Neural cell (in vitro differentiated cells): ENCODE measurements around the gene RLF. TPM values are rescaled to one million over a fixed set of nuclear protein-coding genes. Genes with fewer than 3 reads are reported as not detected.

Experiments used
- H2AFZ ChIP-seq: fragments of 200-600, 300-800 bp; sonication (generic), shearing (Covaris generic); 2 replicates; pipeline ENCODE4 v1.6.0; 2014; ENCODE audit warnings: low read depth, mild to moderate bottlenecking, antibody characterized with exemption, low read length, moderate library complexity
- H3F3A ChIP-seq: fragments of 200-600 bp; shearing (Covaris generic); 2 replicates; pipeline ENCODE4 v1.6.1; 2016; ENCODE audit warnings: mild to moderate bottlenecking, moderate library complexity, mixed read lengths, antibody characterized with exemption, low read length; ENCODE audit not compliant: insufficient read depth, poor library complexity, severe bottlenecking
- H3K27ac ChIP-seq: fragments of 200-600, 300-800 bp; sonication (generic), shearing (Covaris generic); 2 replicates; pipeline ENCODE4 v1.5.1; 2014; ENCODE audit warnings: mild to moderate bottlenecking, low read length, moderate library complexity
- H3K27me3 ChIP-seq: fragments of 300-800, 200-600 bp; sonication (generic), shearing (Covaris generic); 2 replicates; pipeline ENCODE4 v1.6.0; 2014; ENCODE audit warnings: mild to moderate bottlenecking, low read depth, low read length, moderate library complexity; ENCODE audit not compliant: insufficient read depth
- H3K36me3 ChIP-seq: fragments of 300-800, 200-600 bp; sonication (generic), shearing (Covaris generic); 2 replicates; pipeline ENCODE4 v1.5.1; 2014; ENCODE audit warnings: mild to moderate bottlenecking, antibody characterized with exemption, low read length, moderate library complexity; ENCODE audit not compliant: insufficient read depth
- H3K4me2 ChIP-seq: fragments of 300-800, 200-600 bp; sonication (generic), shearing (Covaris generic); 2 replicates; pipeline ENCODE4 v1.6.0; 2014; ENCODE audit warnings: mild to moderate bottlenecking, low read length
- H3K4me3 ChIP-seq: fragments of 300-800, 200-600 bp; sonication (generic), shearing (Covaris generic); 2 replicates; pipeline ENCODE4 v1.5.1; 2014; ENCODE audit warnings: mild to moderate bottlenecking, low read length, moderate library complexity
- H3K79me2 ChIP-seq: fragments of 200-600 bp; shearing (Covaris generic); replicated peaks from 2 replicates; pipeline ENCODE4 v1.6.0; 2014; ENCODE audit warnings: mild to moderate bottlenecking, low read length, moderate library complexity; ENCODE audit not compliant: insufficient read depth
- H3K9ac ChIP-seq: fragments of 300-800, 200-600 bp; sonication (generic), shearing (Covaris generic); 2 replicates; pipeline ENCODE4 v1.6.1; 2016; ENCODE audit warnings: mild to moderate bottlenecking, low read length, mixed read lengths
- H3K9me2 ChIP-seq: fragments of 200-600 bp; shearing (Covaris generic); 2 replicates; pipeline ENCODE4 v1.6.1; 2016; ENCODE audit warnings: mild to moderate bottlenecking, low read length, mixed read lengths; ENCODE audit not compliant: insufficient read depth
- H3K9me3 ChIP-seq: fragments of 200-600, 300-800 bp; sonication (generic), shearing (Covaris generic); 2 replicates; pipeline ENCODE4 v1.6.1; 2016; ENCODE audit warnings: mild to moderate bottlenecking, mixed run types, low read length, moderate library complexity, mixed read lengths
- H4K20me1 ChIP-seq: fragments of 200-600 bp; shearing (Covaris generic); 2 replicates; pipeline ENCODE4 v1.6.1; 2016; ENCODE audit warnings: mild to moderate bottlenecking, mixed run types; ENCODE audit not compliant: insufficient read depth
- EP300 ChIP-seq: fragments of 450-650 bp; conservative IDR thresholded peaks from 2 replicates; pipeline ENCODE4 v1.6.1; 2014; ENCODE audit warnings: antibody characterized with exemption, mild to moderate bottlenecking, moderate library complexity; ENCODE audit not compliant: poor library complexity, severe bottlenecking
- EZH2 ChIP-seq: fragments of 200-600, 300-800 bp; shearing (Covaris generic), sonication (generic); IDR thresholded peaks from 2 replicates; pipeline ENCODE4 v1.6.1; 2014; ENCODE audit warnings: antibody characterized with exemption, low read length, borderline replicate concordance, mild to moderate bottlenecking; ENCODE audit not compliant: insufficient read depth, poor library complexity, severe bottlenecking
- MXI1 ChIP-seq: fragments of 450-650 bp; conservative IDR thresholded peaks from 2 replicates; pipeline ENCODE4 v1.6.1; 2014; ENCODE audit warnings: antibody characterized with exemption, mild to moderate bottlenecking; ENCODE audit not compliant: poor library complexity, severe bottlenecking
- POLR2AphosphoS5 ChIP-seq: IDR thresholded peaks from 2 replicates; pipeline ENCODE4 v1.6.1; 2012
- RAD21 ChIP-seq: fragments of 450-650 bp; conservative IDR thresholded peaks from 2 replicates; pipeline ENCODE4 v1.6.1; 2014; ENCODE audit warnings: antibody characterized with exemption, mild to moderate bottlenecking, moderate library complexity
- SMC3 ChIP-seq: fragments of 450-650 bp; conservative IDR thresholded peaks from 2 replicates; pipeline ENCODE4 v1.6.1; 2014; ENCODE audit warnings: antibody characterized with exemption, mild to moderate bottlenecking, moderate library complexity; ENCODE audit not compliant: poor library complexity
- TAF1 ChIP-seq: IDR thresholded peaks from 2 replicates; pipeline ENCODE4 v1.6.1; 2012; ENCODE audit warnings: low read depth
- polyA plus RNA-seq: library from polyadenylated mRNA; depleted of rRNA; stranded (reverse); fragments of >200 nt; gene quantifications from 2 replicates; pipeline ENCODE4 v1.2.3, GENCODE V29; 2014
- TF ChIP-seq, protein P1 (sequence below): fragments of 450-650 bp; IDR thresholded peaks from 2 replicates; pipeline ENCODE4 v1.5.1; 2014; ENCODE audit warnings: antibody characterized with exemption, mild to moderate bottlenecking, moderate library complexity; ENCODE audit not compliant: poor library complexity, severe bottlenecking
- TF ChIP-seq, protein P2 (sequence below): IDR thresholded peaks from 2 replicates; pipeline ENCODE4 v1.6.1; 2012; ENCODE audit warnings: borderline replicate concordance

The RLF gene
- polyA plus RNA-seq, 1 donor from 2014 or later = 23.4 TPM

DNA sequence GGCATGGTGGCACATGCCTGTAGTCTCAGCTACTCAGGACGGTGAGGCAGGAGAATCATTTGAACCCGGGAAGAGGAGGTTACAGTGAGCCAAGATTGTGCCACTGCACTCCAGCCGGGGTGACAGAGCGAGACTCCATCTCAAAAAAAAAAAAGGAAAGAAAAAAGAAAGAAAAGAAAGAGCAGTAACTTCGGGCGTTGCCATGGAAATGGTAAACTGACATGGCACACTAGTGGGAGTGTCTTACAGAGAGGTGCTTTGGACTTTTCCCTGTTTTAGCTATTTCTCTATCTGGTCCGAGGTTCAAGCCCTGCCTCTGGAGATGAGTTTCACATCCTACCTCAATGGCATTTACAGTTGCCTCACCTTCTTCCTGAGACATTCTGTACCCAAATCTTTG is 41.1 kb upstream of the RLF start:
- no peak overlapping the region for H3K4me3 ChIP-seq
- H2AFZ ChIP-seq = no peak overlapping the region
- no peak overlapping the region for H3K27ac ChIP-seq
- TF ChIP-seq SMC3 = no peak
- no peaks in the 10 kb centered on the region for H4K20me1 ChIP-seq
- H3K79me2 ChIP-seq = no peaks in the 10 kb centered on the region
- no peaks in the 10 kb centered on the region for H3K9me3 ChIP-seq
- H3K36me3 ChIP-seq = no peaks in the 10 kb centered on the region
- H3K4me2 ChIP-seq = no peak overlapping the region
- no peaks in the 10 kb centered on the region for H3K9me2 ChIP-seq
- H3F3A ChIP-seq = no peaks in the 10 kb centered on the region
- H3K27me3 ChIP-seq = peaks cover 3% of the 10 kb centered on the region
- no peak overlapping the region for H3K9ac ChIP-seq

DNA sequence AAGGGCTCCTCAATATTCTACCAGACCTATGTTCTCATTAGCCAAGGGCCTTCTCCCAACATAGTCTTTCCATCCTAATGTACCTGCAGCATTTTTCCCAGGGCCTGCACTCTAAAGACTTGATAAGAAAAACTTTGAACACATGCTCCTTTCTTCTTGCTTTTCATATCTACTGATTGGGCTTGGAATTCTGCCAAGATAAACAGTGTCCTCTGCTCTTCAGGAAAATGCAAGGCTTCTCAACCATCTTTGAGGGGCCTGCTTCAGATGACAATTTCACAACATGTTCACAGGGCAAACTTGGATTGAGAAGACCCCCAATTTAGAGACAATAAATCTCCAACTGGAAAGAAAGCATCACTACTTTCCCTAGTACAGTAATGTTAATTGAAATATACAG is 38.3 kb upstream of the RLF start:
- no peaks in the 10 kb centered on the region for H3K9me3 ChIP-seq
- no peak overlapping the region for H3K9ac ChIP-seq
- no peak overlapping the region for H3K4me3 ChIP-seq
- H2AFZ ChIP-seq = no peak overlapping the region
- no peaks in the 10 kb centered on the region for H3K79me2 ChIP-seq
- TF ChIP-seq, protein P1, sequence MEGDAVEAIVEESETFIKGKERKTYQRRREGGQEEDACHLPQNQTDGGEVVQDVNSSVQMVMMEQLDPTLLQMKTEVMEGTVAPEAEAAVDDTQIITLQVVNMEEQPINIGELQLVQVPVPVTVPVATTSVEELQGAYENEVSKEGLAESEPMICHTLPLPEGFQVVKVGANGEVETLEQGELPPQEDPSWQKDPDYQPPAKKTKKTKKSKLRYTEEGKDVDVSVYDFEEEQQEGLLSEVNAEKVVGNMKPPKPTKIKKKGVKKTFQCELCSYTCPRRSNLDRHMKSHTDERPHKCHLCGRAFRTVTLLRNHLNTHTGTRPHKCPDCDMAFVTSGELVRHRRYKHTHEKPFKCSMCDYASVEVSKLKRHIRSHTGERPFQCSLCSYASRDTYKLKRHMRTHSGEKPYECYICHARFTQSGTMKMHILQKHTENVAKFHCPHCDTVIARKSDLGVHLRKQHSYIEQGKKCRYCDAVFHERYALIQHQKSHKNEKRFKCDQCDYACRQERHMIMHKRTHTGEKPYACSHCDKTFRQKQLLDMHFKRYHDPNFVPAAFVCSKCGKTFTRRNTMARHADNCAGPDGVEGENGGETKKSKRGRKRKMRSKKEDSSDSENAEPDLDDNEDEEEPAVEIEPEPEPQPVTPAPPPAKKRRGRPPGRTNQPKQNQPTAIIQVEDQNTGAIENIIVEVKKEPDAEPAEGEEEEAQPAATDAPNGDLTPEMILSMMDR = no peak
- no peak for TF ChIP-seq SMC3
- no peak for TF ChIP-seq POLR2AphosphoS5
- TF ChIP-seq, protein P2, sequence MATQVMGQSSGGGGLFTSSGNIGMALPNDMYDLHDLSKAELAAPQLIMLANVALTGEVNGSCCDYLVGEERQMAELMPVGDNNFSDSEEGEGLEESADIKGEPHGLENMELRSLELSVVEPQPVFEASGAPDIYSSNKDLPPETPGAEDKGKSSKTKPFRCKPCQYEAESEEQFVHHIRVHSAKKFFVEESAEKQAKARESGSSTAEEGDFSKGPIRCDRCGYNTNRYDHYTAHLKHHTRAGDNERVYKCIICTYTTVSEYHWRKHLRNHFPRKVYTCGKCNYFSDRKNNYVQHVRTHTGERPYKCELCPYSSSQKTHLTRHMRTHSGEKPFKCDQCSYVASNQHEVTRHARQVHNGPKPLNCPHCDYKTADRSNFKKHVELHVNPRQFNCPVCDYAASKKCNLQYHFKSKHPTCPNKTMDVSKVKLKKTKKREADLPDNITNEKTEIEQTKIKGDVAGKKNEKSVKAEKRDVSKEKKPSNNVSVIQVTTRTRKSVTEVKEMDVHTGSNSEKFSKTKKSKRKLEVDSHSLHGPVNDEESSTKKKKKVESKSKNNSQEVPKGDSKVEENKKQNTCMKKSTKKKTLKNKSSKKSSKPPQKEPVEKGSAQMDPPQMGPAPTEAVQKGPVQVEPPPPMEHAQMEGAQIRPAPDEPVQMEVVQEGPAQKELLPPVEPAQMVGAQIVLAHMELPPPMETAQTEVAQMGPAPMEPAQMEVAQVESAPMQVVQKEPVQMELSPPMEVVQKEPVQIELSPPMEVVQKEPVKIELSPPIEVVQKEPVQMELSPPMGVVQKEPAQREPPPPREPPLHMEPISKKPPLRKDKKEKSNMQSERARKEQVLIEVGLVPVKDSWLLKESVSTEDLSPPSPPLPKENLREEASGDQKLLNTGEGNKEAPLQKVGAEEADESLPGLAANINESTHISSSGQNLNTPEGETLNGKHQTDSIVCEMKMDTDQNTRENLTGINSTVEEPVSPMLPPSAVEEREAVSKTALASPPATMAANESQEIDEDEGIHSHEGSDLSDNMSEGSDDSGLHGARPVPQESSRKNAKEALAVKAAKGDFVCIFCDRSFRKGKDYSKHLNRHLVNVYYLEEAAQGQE = no peak
- no peak for TF ChIP-seq MXI1
- no peak for TF ChIP-seq EZH2
- TF ChIP-seq TAF1 = no peak
- TF ChIP-seq EP300 = no peak
- no peak for TF ChIP-seq RAD21
- H3K36me3 ChIP-seq = no peaks in the 10 kb centered on the region
- H3K27me3 ChIP-seq = no peaks in the 10 kb centered on the region
- H4K20me1 ChIP-seq = no peaks in the 10 kb centered on the region
- no peaks in the 10 kb centered on the region for H3K9me2 ChIP-seq
- no peak overlapping the region for H3K4me2 ChIP-seq
- no peaks in the 10 kb centered on the region for H3F3A ChIP-seq
- H3K27ac ChIP-seq = no peak overlapping the region

DNA sequence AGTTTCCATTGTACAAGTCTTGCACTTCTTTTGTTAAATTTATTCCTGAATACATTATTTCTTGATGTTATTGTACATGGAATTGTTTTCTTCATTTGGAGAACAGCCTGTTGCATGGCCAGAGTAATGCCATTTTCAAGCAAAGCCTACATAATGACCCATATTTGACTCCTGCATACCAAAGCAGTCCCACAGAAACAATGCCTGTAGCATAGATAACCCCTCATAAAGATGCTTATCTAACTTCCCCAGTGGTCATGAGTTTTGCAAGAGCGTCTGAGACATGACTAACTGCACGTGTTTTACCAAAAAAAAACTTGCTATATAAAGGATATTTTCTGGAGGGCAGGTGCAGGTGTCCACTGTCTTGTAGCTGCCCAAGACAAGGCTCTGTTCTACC is 30.3 kb upstream of the RLF start:
- no peaks in the 10 kb centered on the region for H3K9me3 ChIP-seq
- no peaks in the 10 kb centered on the region for H3K9me2 ChIP-seq
- H4K20me1 ChIP-seq = no peaks in the 10 kb centered on the region
- no peak overlapping the region for H3K4me2 ChIP-seq
- no peaks in the 10 kb centered on the region for H3F3A ChIP-seq
- H3K9ac ChIP-seq = no peak overlapping the region
- H3K4me3 ChIP-seq = no peak overlapping the region
- no peaks in the 10 kb centered on the region for H3K36me3 ChIP-seq
- TF ChIP-seq, protein P2 = no peak
- TF ChIP-seq, protein P1 = no peak
- TF ChIP-seq TAF1 (no peak), EZH2 (no peak), SMC3 (no peak), POLR2AphosphoS5 (no peak), MXI1 (no peak), EP300 (no peak), RAD21 (no peak)
- no peaks in the 10 kb centered on the region for H3K79me2 ChIP-seq
- no peak overlapping the region for H2AFZ ChIP-seq
- H3K27ac ChIP-seq = no peak overlapping the region
- no peaks in the 10 kb centered on the region for H3K27me3 ChIP-seq
